Chondrocyte (in vitro differentiated cells): Measurements from ENCODE around the gene HAS3. TPM values are rescaled to one million over a fixed set of nuclear protein-coding genes. Genes with fewer than 3 reads are reported as not detected.

Source experiments
- DNase-seq: peaks from one replicate; pipeline ENCODE4 v3.0.0; 2021; ENCODE audit warnings: mixed read lengths, low spot score
- H3K27ac Mint-ChIP-seq: one replicate; pipeline ENCODE4 v1.8.0; 2021; ENCODE audit warnings: mild to moderate bottlenecking, moderate library complexity, mixed read lengths; ENCODE audit not compliant: unreplicated experiment
- H3K27me3 Mint-ChIP-seq: 2 replicates; pipeline ENCODE4 v1.8.0; 2021; ENCODE audit warnings: low read depth, mixed read lengths
- H3K36me3 Mint-ChIP-seq: 2 replicates; pipeline ENCODE4 v1.8.0; 2021; ENCODE audit warnings: low read depth, mixed read lengths
- H3K4me1 Mint-ChIP-seq: 2 replicates; pipeline ENCODE4 v1.8.0; 2021; ENCODE audit warnings: low read depth, mild to moderate bottlenecking, mixed read lengths
- H3K4me3 Mint-ChIP-seq: one replicate; pipeline ENCODE4 v1.8.0; 2021; ENCODE audit warnings: mild to moderate bottlenecking, moderate library complexity, mixed read lengths; ENCODE audit not compliant: unreplicated experiment
- H3K9me3 Mint-ChIP-seq: 2 replicates; pipeline ENCODE4 v1.8.0; 2021; ENCODE audit warnings: low read depth, mixed read lengths
- total RNA-seq: library from RNA; stranded (reverse); gene quantifications from 3 replicates; pipeline ENCODE4 v1.2.1, GENCODE V29; 2021
- TF ChIP-seq, protein P1 (sequence below): fragments of 200-600 bp; sonication (generic); IDR thresholded peaks from 2 replicates; pipeline ENCODE4 v1.5.0; 2021; ENCODE audit warnings: antibody characterized with exemption, mild to moderate bottlenecking, moderate library complexity

HAS3 gene
- total RNA-seq, 1 donor from 2014 or later = 1.5 TPM

DNA sequence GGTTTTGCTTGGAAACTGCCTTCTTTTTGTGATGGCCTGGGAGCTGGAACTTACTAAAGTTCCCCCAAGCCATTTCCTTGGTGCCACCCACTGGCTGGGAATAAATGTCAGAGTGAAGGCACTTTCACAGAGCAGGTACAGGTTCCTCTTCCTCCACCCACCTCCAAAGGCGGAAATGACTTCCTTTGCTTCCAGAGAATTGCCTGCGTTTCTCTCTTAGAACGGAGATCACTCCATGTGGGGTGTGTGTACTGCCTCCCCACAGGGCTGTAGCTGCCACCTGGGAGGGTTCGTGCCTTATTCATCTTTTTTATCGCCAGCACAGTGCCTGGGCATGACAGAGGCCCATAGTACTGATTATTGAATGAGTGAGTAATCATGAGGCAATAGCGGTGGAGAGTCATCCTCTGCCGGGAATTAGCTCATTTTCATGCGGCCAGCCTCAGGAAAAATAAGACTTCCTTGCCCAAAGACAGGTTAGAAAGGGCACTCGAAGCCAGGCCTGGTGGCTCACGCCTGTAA lies 32.2 kb upstream of the HAS3 start:
- H3K27me3 Mint-ChIP-seq = no peaks in the 10 kb centered on the region
- no peak overlapping the region for H3K4me3 Mint-ChIP-seq
- TF ChIP-seq, protein P1, sequence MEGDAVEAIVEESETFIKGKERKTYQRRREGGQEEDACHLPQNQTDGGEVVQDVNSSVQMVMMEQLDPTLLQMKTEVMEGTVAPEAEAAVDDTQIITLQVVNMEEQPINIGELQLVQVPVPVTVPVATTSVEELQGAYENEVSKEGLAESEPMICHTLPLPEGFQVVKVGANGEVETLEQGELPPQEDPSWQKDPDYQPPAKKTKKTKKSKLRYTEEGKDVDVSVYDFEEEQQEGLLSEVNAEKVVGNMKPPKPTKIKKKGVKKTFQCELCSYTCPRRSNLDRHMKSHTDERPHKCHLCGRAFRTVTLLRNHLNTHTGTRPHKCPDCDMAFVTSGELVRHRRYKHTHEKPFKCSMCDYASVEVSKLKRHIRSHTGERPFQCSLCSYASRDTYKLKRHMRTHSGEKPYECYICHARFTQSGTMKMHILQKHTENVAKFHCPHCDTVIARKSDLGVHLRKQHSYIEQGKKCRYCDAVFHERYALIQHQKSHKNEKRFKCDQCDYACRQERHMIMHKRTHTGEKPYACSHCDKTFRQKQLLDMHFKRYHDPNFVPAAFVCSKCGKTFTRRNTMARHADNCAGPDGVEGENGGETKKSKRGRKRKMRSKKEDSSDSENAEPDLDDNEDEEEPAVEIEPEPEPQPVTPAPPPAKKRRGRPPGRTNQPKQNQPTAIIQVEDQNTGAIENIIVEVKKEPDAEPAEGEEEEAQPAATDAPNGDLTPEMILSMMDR = no peak
- H3K4me1 Mint-ChIP-seq = peaks cover 16% of the 10 kb centered on the region
- peak overlapping the region; percentile 49 for H3K27ac Mint-ChIP-seq
- H3K36me3 Mint-ChIP-seq = no peaks in the 10 kb centered on the region
- no peaks in the 10 kb centered on the region for H3K9me3 Mint-ChIP-seq
- DNase-seq = no peak

DNA sequence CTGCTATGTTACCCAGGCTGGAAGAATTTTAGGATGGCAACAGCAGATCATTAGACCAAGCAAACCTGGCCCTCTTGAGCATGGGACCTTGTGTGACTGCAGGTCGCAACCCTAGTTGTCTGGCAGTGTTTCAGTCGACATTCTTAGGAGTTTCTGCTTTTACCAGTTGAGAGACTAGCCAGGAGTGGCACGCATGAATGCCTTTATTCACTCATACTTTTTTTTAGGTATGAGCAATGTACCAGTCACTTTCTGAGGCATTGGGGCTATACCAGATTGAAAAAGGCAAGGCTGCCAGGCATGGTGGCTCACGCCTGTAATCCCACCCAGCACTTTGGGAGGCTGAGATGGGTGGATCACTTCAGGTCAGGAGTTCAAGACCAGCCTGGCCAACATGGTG lies 28.2 kb upstream of the HAS3 start:
- H3K27me3 Mint-ChIP-seq = no peaks in the 10 kb centered on the region
- no peaks in the 10 kb centered on the region for H3K9me3 Mint-ChIP-seq
- no peak overlapping the region for H3K4me3 Mint-ChIP-seq
- H3K4me1 Mint-ChIP-seq = peaks cover 13% of the 10 kb centered on the region
- no peak overlapping the region for H3K27ac Mint-ChIP-seq
- H3K36me3 Mint-ChIP-seq = no peaks in the 10 kb centered on the region
- TF ChIP-seq, protein P1 = no peak
- no peak for DNase-seq

DNA sequence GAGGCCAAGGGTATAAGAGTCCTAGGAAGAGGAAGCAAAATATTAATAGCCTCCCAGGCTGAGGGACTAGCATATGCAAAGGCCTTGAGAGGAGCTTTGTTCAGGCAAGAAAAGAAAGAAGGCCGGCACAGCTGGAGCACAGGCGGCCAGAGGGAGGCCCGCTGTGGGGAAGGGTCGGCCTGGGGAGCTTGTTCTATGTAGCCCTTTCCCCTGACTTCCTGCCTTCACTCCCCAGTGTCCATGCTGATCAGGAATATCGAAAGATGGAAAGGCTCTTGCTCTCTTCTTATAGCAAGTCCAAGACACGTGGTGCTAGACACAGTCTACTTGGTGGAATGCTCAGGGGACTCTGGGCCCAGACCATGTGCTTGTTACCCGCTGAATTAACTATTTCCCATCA lies 27.4 kb upstream of the HAS3 start:
- DNase-seq = no peak
- Mint-ChIP-seq H3K27me3 (no peaks in the 10 kb centered on the region), H3K9me3 (no peaks in the 10 kb centered on the region), H3K36me3 (no peaks in the 10 kb centered on the region), H3K27ac (no peak overlapping the region), H3K4me3 (no peak overlapping the region), H3K4me1 (peaks cover 5% of the 10 kb centered on the region)
- TF ChIP-seq, protein P1 = no peak

DNA sequence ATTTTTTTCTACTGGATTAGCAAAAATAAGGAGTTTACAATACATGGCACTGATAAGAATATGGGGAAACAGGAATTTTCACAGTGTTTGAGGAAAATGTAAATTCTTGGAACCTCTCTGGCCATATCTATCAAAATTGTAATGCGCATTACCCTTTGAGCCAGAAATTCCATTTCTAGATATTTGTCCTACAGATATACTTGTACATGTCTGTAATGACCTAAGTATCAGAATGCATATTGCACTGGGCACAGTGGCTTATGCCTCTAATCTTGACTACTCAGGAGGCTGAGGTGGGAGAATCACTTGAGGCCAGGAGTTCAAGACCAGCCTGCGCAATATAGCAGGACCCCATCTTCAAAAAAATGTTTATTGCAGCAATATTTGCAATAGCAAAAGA lies 25.8 kb upstream of the HAS3 start:
- TF ChIP-seq, protein P1 = no peak
- Mint-ChIP-seq H3K27me3 (no peaks in the 10 kb centered on the region), H3K27ac (no peak overlapping the region), H3K4me3 (no peak overlapping the region), H3K9me3 (no peaks in the 10 kb centered on the region), H3K4me1 (no peaks in the 10 kb centered on the region), H3K36me3 (no peaks in the 10 kb centered on the region)
- DNase-seq = no peak

GRCh38 chr16:69083306-69083941 lies 22.0 kb upstream of the HAS3 start:
- DNase-seq = no peak
- Mint-ChIP-seq H3K9me3 (no peaks in the 10 kb centered on the region), H3K4me3 (no peak overlapping the region), H3K27me3 (no peaks in the 10 kb centered on the region), H3K27ac (no peak overlapping the region), H3K4me1 (peaks cover 4% of the 10 kb centered on the region), H3K36me3 (no peaks in the 10 kb centered on the region)
- TF ChIP-seq, protein P1 = no peak
